ENCODE data around the gene DLG5.

Gene DLG5

GRCh38 chr10:77834943-77835668, 91.4 kb downstream of the DLG5 start (continued):
- no peak for TF ChIP-seq ZNF645 (tag by site-specific recombination; IDR thresholded peaks at IDR 0.05)
- no peak for TF ChIP-seq TSHZ1 (tag by site-specific recombination; IDR thresholded peaks at IDR 0.05; ENCODE audit: borderline replicate concordance)

GRCh38 chr10:77834540-77834939, 92.0 kb downstream of the DLG5 start:
- H3K36me3 ChIP-seq (ENCODE audit: control insufficient read depth in 2 of 2, insufficient read depth in 1 of 2, low read length in 2 of 2) = peaks cover 5 to 76% of the 10 kb centered on the region in 2 experiments
- H3K4me3 ChIP-seq (ENCODE audit: low read depth, low read length) = no peak overlapping the region
- CTCF ChIA-PET = interaction anchor here (0.5 kb wide), 1 partner anchor 752 kb away, joined by 3 read pairs; no protein-coding TSS in a partner anchor
- no peak overlapping the region for H3K27ac ChIP-seq (ENCODE audit: extremely low read depth, low read depth, low read length)
- POLR2A ChIA-PET = no interaction called here
- peaks cover 5% of the 10 kb centered on the region; the same call in 1 of the 2 replicates for H3K4me1 ChIP-seq (ENCODE audit: control insufficient read depth, insufficient read depth, low read length)
- no peaks in the 10 kb centered on the region for H3K9me3 ChIP-seq (ENCODE audit: control insufficient read depth, insufficient read depth, low read depth, low read length)
- TF ChIP-seq PBX3 (CRISPR knock-in tag; IDR thresholded peaks at IDR 0.05) = no peak
- TF ChIP-seq ATF2 (tag by site-specific recombination; IDR thresholded peaks at IDR 0.05; ENCODE audit: low read depth) = no peak
- no peak for TF ChIP-seq ZNF529 (tag by site-specific recombination; IDR thresholded peaks at IDR 0.05; ENCODE audit: insufficient replicate concordance)
- no peak for TF ChIP-seq ZNF488 (tag by site-specific recombination; IDR thresholded peaks at IDR 0.05)
- no peak for TF ChIP-seq ZNF664 (tag by site-specific recombination; IDR thresholded peaks at IDR 0.05)
- TF ChIP-seq ZNF155 (tag by site-specific recombination; IDR thresholded peaks at IDR 0.05) = no peak
- no peak for TF ChIP-seq HOXA7 (CRISPR knock-in tag; IDR thresholded peaks at IDR 0.05; ENCODE audit: borderline replicate concordance)
- no peak for TF ChIP-seq PRDM1 (tag by site-specific recombination; IDR thresholded peaks at IDR 0.05)
- TF ChIP-seq ZNF747 (tag by site-specific recombination; IDR thresholded peaks at IDR 0.05) = no peak
- TF ChIP-seq ZBTB7A (tag by site-specific recombination; IDR thresholded peaks at IDR 0.05; ENCODE audit: low read depth) = no peak
- no peak for TF ChIP-seq ZFHX2 (tag by site-specific recombination; conservative IDR thresholded peaks at IDR 0.05)
- no peak for TF ChIP-seq ZNF692 (tag by site-specific recombination; IDR thresholded peaks at IDR 0.05)
- no peak for TF ChIP-seq ZNF510 (tag by site-specific recombination; IDR thresholded peaks at IDR 0.05; ENCODE audit: insufficient replicate concordance)
- TF ChIP-seq ZNF701 (tag by site-specific recombination; IDR thresholded peaks at IDR 0.05) = no peak
- no peak for TF ChIP-seq ZNF645 (tag by site-specific recombination; IDR thresholded peaks at IDR 0.05)
- TF ChIP-seq ZNF341 (tag by site-specific recombination; IDR thresholded peaks at IDR 0.05; ENCODE audit: low read depth) = no peak
- TF ChIP-seq REST (tag by site-specific recombination; IDR thresholded peaks at IDR 0.05) = no peak

Data from HEK293 (cell line).